OCI-LY1 (cell line): ENCODE measurements around the gene FSD1L.

Experiments
- CTCF ChIP-seq: fragments of 200-600 bp; sonication (generic), shearing (Covaris generic); IDR thresholded peaks from 2 replicates; pipeline ENCODE4 v1.5.1; 2017; ENCODE audit warnings: mild to moderate bottlenecking, antibody characterized with exemption, low read length, moderate library complexity, mixed read lengths
- EZH2 ChIP-seq: fragments of 200-600 bp; sonication (generic), shearing (Covaris generic); IDR thresholded peaks from 2 replicates; pipeline ENCODE4 v1.8.0; 2017; ENCODE audit warnings: borderline replicate concordance, mixed run types, mild to moderate bottlenecking, antibody characterized with exemption, low read length, moderate library complexity, mixed read lengths

GRCh38 chr9:105447386-105447813 lies 434 bp upstream of the FSD1L start:
- TF ChIP-seq CTCF (no peak), EZH2 (no peak)
